ENCODE data around the gene KDSR.

KDSR gene
- long read RNA-seq, donor 1, full-length matches to known transcripts, result 6 of 6 reads
- long read RNA-seq, donor 1, partial matches to known transcripts, result 0 of 6 reads
- long read RNA-seq, donor 1, other reads (novel, unspliced or antisense), result 0 of 6 reads
- long read RNA-seq, donor 2, full-length matches to known transcripts, result 7 of 7 reads
- long read RNA-seq, donor 2, partial matches to known transcripts, result 0 of 7 reads
- long read RNA-seq, donor 2, other reads (novel, unspliced or antisense), result 0 of 7 reads
- long read RNA-seq, donor 3, full-length matches to known transcripts, result 4 of 4 reads
- long read RNA-seq, donor 3, partial matches to known transcripts, result 0 of 4 reads
- long read RNA-seq, donor 3, other reads (novel, unspliced or antisense), result 0 of 4 reads
- long read RNA-seq, donor 4, full-length matches to known transcripts, result 11 of 11 reads
- long read RNA-seq, donor 4, partial matches to known transcripts, result 0 of 11 reads
- long read RNA-seq, donor 4, other reads (novel, unspliced or antisense), result 0 of 11 reads
- long read RNA-seq, donor 5, full-length matches to known transcripts, result 9 of 9 reads
- long read RNA-seq, donor 5, partial matches to known transcripts, result 0 of 9 reads
- long read RNA-seq, donor 5, other reads (novel, unspliced or antisense), result 0 of 9 reads
- long read RNA-seq, donor 6, full-length matches to known transcripts, result 3 of 3 reads
- long read RNA-seq, donor 6, partial matches to known transcripts, result 0 of 3 reads
- long read RNA-seq, donor 6, other reads (novel, unspliced or antisense), result 0 of 3 reads
- long read RNA-seq, donor 7, result 0 reads
- long read RNA-seq, donor 8, full-length matches to known transcripts, result 13 of 24 reads
- long read RNA-seq, donor 8, partial matches to known transcripts, result 0 of 24 reads
- long read RNA-seq, donor 8, other reads (novel, unspliced or antisense), result 11 of 24 reads

DNA sequence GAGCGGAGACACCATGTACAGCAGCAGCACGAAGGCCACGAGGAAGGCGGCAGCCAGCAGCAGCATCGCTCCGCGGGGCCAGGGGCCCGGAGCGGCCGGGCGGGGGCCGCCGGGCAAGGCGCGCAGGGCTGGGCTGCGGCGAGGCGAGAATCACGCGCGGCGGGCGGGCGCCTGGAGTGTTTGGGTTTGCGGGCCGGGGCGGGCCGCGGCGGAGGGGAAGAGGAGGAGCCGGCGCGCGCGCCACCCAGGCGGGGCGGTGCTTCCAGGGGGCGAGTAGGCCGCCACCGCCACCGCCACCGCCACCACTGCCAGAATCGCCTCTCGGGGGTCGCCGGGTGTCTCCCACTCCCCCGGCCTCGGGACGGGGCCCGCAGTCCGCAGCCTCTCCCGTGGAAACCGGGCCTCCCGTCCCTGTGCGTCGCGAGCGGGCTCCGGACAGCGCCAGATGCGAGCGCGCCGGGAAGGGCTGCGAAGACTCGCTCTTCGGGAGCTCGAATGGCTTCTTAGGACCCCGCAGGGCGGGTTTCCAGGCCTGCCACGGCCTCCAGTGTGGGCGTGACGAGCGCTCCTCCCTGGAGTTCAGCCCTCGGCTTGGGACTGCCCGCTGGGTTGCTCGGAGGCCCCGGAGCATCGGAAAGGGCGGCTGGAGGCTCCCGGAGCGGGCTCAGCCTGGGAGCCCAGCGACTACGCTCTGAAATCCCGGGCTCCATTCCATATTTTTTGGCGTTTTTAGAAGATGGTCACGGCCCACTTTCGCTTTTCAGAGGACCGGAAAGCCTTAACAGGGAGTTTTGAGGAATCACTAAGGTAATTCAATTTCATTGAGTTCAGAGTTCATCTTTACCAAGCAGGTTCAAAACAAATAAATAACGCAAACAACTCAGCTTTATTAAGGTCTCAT, at the start of gene KDSR:
TSS of gene KDSR (minus strand) at position 154 of the 901 bp plus-strand sequence. CDS start at position 66, 88 bp downstream.
- DNase-seq, result peak; percentile 96

DNA sequence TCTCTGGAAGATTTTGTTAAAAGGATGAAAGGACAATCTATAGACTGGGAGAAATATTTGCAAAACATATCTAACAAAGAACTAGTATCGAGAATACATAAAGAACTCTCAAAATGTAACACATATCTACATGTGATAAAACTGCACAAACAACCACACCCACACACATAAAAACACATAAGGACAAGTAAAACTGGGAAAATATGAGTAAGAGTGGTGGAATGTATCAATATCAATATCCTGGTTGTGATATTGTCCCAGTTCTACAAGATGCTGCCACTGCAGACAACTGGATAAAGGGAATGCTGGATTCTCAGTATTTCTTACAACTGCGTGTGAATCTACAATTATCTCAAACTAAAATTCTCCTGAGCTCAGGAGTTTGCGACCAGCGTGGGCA, 45.9 kb upstream of the KDSR start:
- no peak for DNase-seq

GRCh38 chr18:63410792-63411191, 43.8 kb upstream of the KDSR start:
- DNase-seq, result no peak

GRCh38 chr18:63409301-63409700, 42.3 kb upstream of the KDSR start:
- DNase-seq, result no peak

DNA sequence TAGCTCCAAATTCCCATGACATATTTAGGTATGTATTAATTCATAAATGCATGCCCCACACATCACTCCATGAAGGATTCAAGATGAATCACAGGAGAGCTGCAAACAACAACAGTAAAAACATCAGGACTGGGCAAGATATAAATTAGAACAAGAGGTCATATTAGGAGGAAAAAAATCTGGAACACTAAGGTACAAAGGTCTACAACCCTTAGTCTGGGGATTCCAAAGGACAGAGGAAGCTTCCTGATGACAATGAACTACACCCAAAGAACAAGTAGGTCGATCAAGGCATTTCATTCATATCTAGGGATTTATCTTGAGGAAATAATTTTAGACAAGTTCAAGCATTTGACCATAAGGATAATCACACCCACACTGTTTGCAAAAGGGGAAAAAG, 40.7 kb upstream of the KDSR start:
- DNase-seq, result no peak

DNA sequence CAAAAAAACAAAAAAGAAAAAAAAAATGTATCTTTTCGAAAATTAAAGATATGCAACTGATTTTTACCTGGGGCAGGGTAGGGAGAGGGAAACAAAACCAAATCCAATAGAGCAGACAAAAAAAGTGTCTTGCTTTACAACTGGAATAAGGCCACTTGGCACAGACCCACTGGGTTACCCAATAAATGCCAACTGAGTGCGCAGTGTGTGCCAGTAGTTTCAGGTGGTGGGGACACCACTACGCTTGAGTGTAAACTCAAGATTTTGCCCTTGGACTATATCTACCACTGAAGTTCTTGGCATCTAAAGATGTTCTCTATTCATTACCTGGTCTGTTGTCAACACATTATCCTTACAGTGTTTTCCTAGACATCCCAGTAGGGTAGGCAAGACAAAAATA, 39.0 kb upstream of the KDSR start:
- DNase-seq, result no peak

- no peak for DNase-seq
Observed at GRCh38 chr18:63402246-63403162, 35.5 kb upstream of the KDSR start.

GRCh38 chr18:63399300-63399699, 32.3 kb upstream of the KDSR start:
- no peak for DNase-seq

- DNase-seq, result no peak
Observed at GRCh38 chr18:63397349-63397748, 30.3 kb upstream of the KDSR start.

DNA sequence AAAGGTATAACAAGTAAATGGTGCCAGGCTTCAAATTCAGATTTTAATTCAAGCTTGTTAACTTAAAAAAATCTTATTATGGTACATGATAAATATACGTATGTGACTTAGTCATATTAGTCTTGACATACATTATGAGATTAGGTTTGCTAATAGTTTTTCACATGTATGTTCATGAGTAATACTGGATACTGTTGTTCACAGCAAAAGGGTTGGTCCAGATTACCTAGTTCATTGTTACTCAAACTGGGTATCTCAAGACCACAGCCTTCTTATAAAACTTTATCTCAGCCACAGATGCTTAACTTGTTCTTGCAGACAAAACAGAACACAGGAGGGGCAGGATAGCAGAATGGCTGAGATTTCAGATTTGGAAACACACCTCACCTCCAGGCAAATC, 28.5 kb upstream of the KDSR start:
- no peak for DNase-seq

- no peak for DNase-seq
Observed at GRCh38 chr18:63394954-63395353, 27.9 kb upstream of the KDSR start.

- no peak for DNase-seq
Observed at GRCh38 chr18:63387861-63388260, 20.9 kb upstream of the KDSR start.

DNA sequence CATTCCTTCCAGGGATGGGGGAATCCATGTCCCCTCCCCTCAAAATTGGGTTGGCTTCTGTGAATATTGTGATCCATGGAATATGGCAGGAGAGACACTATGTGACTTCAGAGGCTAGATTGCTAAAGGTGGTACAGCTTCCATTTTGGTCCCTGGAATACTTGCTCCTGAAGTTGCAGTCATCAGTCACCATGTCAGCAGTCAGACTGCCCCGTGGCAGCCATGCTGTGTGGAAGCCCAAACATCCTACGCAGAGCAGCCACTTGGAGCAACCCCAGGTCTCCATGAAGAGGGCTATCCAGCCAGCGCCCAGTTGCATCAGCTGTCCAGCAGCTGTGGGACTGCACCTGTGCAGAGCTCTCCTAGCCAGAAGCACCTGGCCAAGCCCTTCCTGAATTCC, 15.8 kb upstream of the KDSR start:
- DNase-seq, result no peak

GRCh38 chr18:63379639-63379962, 12.6 kb upstream of the KDSR start:
- no peak for DNase-seq

DNA sequence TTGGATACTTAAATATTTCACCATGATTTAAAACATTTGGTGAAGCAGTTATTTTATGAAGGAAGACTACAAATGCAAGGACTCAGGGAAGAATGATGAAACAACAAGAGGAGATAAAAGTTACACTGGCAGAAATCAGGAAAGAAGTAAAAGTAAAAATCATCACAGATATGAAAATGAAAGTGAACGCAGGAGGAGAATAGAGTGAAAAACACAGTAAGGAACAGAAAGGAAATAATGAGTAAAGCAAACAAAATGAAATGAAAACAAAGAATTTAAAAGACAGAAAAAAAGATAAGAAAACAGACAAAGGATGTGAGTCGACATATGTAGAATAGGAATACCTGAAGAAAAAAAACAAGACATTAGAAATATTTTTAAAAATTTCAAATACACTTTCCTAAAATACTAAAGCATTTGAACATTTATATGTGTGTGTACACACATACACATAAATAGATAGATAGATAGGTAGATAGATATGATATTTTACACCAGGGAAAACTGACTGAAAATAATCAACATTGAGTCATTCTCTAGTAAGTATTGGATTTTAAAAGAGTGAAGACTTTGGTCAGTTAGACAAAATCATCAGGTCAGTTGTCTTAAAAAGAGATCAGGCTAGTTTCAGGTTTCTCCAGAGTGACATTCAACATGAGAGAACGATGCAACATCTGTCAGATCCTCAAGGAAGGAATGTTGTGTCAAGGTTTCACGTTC, 12.1 kb upstream of the KDSR start:
- DNase-seq, result no peak

DNA sequence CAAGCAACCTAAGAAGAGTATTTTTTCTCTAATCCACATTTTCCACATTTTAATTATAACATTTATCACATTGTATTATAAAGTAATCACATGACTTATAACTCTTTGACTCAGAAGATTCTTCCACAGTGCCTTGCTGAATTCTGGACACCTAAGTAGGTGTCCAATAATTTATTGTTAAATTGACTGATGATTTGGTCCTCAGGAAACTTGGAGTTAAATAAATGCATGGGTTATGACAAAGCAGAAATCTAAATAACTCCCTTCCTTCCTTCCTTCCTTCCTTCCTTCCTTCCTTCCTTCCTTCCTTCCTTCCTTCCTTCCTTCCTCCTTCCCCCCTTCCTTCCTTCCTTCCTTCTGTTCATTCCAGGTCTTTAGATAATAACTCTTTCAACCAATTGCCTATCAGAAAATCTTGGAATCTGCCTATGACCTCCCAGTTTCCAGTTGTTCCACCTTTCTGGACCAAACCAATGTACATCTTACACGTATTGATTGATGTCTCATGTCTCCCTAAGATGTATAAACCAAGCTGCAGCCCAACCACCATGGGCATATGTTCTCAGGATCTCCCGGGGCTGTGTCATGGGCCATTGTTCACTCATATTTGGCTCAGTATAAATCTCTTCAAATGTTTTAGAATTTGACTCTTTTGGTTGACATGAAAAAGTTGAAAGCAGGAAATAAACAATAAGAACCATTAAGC, 10.4 kb upstream of the KDSR start:
- DNase-seq, result no peak

GRCh38 chr18:63376538-63376937, 9.5 kb upstream of the KDSR start:
- DNase-seq, result no peak

DNA sequence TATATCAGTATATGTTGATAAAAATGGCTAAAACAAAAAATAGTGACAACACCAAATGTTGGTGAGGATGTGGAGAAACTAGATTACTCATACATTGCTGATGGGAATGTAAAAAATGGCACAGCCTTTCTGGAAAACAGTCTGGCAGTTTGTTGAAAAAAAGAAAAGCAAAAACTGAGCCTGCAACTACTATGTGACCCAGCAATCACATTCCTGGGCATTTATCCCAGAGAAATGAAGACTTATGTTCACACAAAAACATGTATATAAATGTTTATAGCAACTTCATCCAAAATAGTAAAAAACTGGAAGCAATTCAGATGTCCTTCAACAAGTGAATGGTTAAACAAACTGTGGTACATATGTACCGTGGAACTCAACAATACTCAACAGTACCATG, 7.5 kb upstream of the KDSR start:
- DNase-seq, result no peak

- DNase-seq, result no peak
Observed at GRCh38 chr18:63373161-63373560, 6.2 kb upstream of the KDSR start.

DNA sequence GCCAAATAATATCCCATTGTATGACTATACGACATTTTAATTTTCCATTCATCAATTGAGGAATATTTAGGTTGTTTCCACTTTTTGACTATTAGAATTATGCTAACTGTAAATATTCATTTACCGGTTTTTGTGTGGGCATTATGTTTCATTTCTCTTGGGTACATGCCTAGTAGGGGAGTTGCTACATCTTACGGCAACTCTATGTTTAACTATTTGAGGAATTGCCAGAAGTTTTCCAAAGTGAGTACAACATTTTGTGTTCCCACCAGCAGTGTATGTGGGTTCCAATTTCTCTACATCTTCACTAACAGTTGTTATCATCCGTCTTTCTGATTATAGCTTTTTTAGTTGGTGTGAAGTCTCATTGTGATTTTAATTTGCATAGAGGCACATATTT, 1.6 kb upstream of the KDSR start:
- no peak for DNase-seq
